IPS-18c (cell line): ENCODE data around the gene SPOCK2.
"Not testable (repeated sequence)": the region's sequence is repeated elsewhere in the genome, so short reads cannot be mapped to it uniquely, and the experiment has no call there.

Experiments
- H3K4me3 ChIP-seq: 2 replicates; pipeline ENCODE4 v1.7.0; 2013; ENCODE audit warnings: low read depth, mild to moderate bottlenecking, low read length, moderate library complexity; ENCODE audit not compliant: insufficient read depth
- H3K9me3 ChIP-seq: one replicate; pipeline ENCODE4 v1.6.1; 2013; ENCODE audit warnings: mild to moderate bottlenecking, low read length, moderate library complexity; ENCODE audit not compliant: control insufficient read depth, insufficient read depth

Gene SPOCK2

GRCh38 chr10:72050873-72051272 is 37.5 kb downstream of the SPOCK2 start:
- Histone ChIP-seq H3K4me3 (no peak overlapping the region), H3K9me3 (no peaks in the 10 kb centered on the region)

GRCh38 chr10:72049969-72050781 is 38.2 kb downstream of the SPOCK2 start:
- Histone ChIP-seq H3K4me3 (no peak overlapping the region), H3K9me3 (no peaks in the 10 kb centered on the region)

GRCh38 chr10:72049472-72049871 is 38.9 kb downstream of the SPOCK2 start:
- H3K4me3 ChIP-seq = no peak overlapping the region
- no peaks in the 10 kb centered on the region for H3K9me3 ChIP-seq

DNA sequence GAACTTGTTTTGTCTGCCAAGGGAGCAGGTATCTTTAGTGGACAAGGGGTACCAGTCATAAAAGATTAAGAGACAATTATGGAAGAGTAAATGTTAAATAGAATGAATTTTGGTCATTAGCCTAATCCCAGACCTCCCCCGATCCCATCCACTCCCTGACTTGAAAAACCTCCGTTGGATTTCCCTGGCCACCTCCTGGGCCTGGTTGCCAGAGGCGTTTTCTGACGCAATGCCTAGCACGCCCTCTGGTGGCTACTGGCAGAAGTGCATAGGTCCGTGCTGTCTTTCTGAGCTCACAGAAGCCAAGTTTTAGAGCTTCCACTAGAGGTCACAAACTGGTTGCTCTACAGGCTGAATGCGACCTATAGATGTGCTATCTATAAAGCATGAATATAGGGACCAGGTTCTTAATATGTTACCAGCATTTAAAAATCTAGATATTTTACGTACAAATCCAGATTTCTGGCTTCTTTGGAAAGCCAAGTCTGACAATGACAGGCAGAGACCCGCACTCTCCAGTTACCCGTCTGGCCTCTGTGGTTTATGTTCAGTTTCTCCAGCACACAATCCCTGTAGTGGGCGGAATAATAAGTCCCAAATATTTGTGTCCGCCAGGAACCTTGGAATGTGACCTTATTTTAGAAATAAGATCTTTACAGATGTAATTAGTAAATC is 39.8 kb downstream of the SPOCK2 start:
- no peaks in the 10 kb centered on the region for H3K9me3 ChIP-seq
- H3K4me3 ChIP-seq = no peak overlapping the region

DNA sequence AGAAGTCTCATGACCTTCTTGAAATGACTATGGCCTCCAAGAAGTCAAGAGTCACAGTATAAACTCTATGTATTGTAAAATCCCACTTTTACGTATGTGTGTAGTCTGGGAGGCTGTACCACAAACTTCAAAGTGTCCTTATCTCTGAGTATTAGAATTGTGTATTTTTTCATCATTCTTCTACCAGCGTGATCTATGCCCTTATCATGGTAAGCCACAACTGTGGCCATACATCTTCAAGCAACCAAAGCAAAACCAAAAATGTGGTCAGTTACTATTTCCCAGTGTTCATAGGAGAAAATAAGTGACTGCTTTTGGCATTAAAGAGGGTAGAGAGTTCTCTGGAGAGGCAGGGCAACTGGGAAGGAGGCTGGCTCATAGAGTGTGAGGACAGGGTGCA is 42.8 kb downstream of the SPOCK2 start:
- Histone ChIP-seq H3K4me3 (no peak overlapping the region), H3K9me3 (no peaks in the 10 kb centered on the region)

DNA sequence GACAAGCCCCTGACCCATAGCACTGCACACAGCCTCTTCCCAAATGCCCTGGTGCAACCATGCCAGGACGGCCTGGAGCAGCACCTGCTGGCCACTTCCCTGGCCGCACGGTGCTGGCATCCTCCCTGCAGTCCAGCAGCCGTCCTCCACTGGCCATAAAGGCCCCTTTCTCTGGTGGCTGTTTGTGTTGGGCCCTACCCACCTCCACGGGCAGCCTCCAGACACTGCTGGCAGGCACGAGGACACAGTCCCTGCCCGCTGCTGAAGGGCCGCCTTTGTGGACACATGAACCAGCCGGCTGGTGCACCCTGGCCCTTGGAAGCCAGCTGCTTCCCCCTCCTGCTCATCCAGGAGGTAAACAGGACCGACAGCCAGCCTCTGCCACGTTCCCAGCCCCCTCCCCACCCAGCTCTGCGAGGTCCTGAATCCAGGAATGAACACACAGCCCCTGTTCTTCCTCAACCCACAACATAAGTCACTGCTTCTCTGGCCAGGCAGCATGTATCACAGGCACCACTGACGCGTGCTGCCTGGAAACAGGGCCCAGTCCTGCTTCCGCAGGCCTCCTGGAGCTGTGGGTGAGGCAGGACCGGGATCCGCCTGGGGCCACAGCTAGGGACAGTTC is 43.8 kb downstream of the SPOCK2 start:
- Histone ChIP-seq H3K9me3 (no peaks in the 10 kb centered on the region), H3K4me3 (no peak overlapping the region)

DNA sequence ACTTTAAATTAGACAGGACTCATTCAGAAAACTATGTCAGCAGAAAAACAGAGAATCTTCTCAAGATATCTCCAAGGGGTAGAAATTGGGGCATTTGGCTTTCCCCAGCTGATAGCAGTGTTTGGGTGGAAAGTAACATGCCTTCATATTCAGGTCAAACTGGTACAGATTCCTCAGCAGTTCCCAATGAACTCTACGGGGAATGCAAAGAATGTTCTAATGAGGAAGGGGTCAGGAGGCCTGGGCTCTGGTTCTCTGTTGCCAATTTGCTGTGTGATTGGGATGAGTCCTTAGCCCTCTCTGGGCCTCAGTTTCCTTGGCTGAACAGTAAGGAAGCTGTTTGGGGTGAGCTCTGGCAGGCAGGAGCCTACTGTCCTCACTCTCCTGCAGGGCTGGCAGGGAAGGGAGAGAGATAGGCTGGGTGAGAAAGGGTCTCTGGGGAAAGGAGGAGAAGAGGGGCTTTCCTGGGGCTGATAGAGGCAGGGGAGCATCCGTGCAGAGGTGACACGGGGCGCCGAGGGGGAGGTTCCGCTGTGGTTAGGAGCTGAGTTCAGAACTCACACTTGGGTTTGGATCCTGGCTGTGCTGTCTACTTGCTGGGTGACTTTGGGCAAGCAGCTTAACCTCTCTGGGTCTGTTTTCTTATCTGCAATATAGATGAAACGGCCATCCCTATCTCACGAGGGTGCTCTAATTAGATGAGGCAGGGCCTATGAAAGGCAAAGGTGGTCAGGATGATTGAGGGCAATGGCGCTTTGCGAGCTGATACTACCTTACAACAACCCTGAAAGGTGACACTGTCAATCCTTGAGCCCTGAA is 45.1 kb downstream of the SPOCK2 start:
- H3K4me3 ChIP-seq = no peak overlapping the region
- H3K9me3 ChIP-seq = no peaks in the 10 kb centered on the region

GRCh38 chr10:72041491-72041890 is 46.9 kb downstream of the SPOCK2 start:
- no peak overlapping the region for H3K4me3 ChIP-seq
- H3K9me3 ChIP-seq = no peaks in the 10 kb centered on the region

- H3K4me3 ChIP-seq = no peak overlapping the region
- no peaks in the 10 kb centered on the region for H3K9me3 ChIP-seq
These were observed 49.0 kb downstream of the SPOCK2 start for GRCh38 chr10:72039377-72039776.

DNA sequence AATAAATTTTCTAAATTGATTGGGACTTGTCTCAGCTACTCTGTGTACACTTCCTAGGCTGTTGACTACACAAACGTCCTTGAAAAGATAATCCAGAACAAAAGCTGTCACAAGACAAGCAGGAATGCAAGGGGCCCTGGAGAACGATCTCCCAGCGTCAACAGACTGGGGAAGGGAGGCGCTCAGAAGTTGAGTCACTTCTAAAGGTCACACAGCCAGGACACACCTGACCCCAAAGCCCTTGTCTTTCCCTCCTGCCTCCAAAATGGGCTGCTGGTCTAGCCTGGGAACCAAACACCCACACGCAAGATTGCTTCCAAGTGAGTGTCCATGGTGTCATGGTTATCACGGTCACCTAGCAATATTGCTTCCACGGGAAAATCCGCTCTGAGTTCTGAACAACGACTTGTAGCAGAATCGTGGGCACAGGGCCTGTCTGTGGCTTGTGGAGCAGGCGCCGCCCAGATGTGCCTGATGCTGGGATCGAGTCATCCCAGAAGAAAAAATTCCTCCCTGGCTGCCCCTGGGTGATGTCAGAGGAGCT is 49.8 kb downstream of the SPOCK2 start:
- H3K9me3 ChIP-seq = no peaks in the 10 kb centered on the region
- H3K4me3 ChIP-seq = no peak overlapping the region

DNA sequence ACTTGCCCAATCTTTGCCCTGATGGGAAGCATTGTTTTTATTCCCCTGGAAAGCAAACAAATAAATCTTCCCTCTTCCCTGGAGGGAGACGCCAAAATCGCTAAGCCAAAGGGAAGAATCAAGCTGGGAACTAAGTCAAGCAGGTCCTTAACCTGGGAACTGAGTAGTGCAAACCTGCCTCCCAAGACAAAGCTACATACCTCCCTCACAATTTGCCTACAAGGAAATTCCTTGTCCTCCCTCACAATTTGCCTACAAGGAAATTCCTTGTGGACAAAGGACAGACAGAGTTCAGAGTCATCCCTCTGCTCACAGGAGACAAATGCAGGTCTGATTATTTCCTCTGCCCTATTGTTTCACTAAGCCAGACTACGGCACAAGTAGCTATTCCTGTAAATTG is 50.5 kb downstream of the SPOCK2 start:
- Histone ChIP-seq H3K9me3 (no peaks in the 10 kb centered on the region), H3K4me3 (no peak overlapping the region)

DNA sequence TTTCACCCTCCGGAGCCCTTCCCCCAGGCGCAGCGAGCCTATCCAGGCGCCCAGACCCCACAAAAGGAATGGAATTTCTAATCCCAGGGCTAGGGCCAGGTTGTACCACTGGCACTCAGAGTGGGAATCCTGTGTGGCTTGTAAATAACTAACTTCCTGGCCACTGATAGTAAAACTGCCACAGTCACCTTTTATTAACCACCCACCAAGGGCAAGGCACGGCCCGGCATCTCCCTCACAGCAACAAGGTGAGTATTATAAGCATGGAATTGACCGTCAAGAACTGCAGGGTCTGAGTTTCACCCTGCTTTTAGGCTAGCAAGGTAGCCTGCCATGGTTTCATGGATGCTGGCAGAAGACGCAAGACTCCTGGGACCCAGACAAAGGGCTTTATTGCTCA is 51.1 kb downstream of the SPOCK2 start:
- Histone ChIP-seq H3K4me3 (no peak overlapping the region), H3K9me3 (no peaks in the 10 kb centered on the region)

GRCh38 chr10:72035252-72035887 is 53.0 kb downstream of the SPOCK2 start:
- H3K9me3 ChIP-seq = no peaks in the 10 kb centered on the region
- no peak overlapping the region for H3K4me3 ChIP-seq

- Histone ChIP-seq H3K9me3 (no peaks in the 10 kb centered on the region), H3K4me3 (no peak overlapping the region)
These were observed 53.6 kb downstream of the SPOCK2 start for GRCh38 chr10:72034761-72035160.

DNA sequence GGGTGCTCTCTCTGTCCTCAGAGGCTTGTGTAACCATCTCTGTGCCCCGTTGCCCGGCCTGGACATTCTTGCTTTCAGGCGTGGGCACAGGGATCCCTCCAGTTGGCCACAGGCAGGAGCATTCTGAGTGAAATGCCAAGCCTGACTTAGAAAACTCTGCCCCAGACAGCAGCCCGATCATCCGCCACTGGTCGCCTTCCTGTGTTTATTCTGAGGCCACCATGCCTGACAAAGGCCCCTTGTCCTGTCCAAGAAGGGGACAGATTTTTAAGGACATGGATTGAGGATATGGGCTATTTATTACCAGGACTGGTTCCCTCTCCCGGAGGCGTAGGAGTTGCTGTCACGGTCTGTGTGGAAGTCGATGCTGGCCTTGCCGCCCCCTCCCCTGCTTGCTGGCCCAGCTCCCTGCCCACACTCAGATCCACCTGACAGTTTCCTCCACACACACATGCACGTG is 54.3 kb downstream of the SPOCK2 start:
- no peak overlapping the region for H3K4me3 ChIP-seq
- H3K9me3 ChIP-seq = no peaks in the 10 kb centered on the region

- H3K9me3 ChIP-seq, H3K4me3 ChIP-seq: not testable (repeated sequence)
These were observed 55.8 kb downstream of the SPOCK2 start for GRCh38 chr10:72032409-72033162.
